ENCODE results near the gene DUSP2.
"Not testable (repeated sequence)": the region's sequence is repeated elsewhere in the genome, so short reads cannot be mapped to it uniquely, and the experiment has no call there.

- not testable (repeated sequence) for TF ChIP-seq POLR2A (IDR thresholded peaks at IDR 0.05; ENCODE audit: low read depth, low read length); SMAD1 (IDR thresholded peaks at IDR 0.05; ENCODE audit: low read depth, partially characterized antibody); CTCF (IDR thresholded peaks at IDR 0.05 in 2 of 3, conservative IDR thresholded peaks at IDR 0.05 in 1 of 3; ENCODE audit: control insufficient read depth in 2 of 3, extremely low read depth in 1 of 3, insufficient read depth in 1 of 3, low read depth in 3 of 3, low read length in 3 of 3); MAX (IDR thresholded peaks at IDR 0.05; ENCODE audit: low read depth, low read length); ZNF687 (IDR thresholded peaks at IDR 0.05)
These were observed 15.1 kb upstream of the DUSP2 start for GRCh38 chr2:96160366-96160765.

Data from GM12878 (cell line).